ENCODE measurements around the gene TMEM181. TPM values are rescaled to one million over a fixed set of nuclear protein-coding genes. Genes with fewer than 3 reads are reported as not detected.

The TMEM181 gene
- total and polyA plus RNA-seq, 2 experiments from 2014 or later = 11.9 to 25.2 TPM

DNA sequence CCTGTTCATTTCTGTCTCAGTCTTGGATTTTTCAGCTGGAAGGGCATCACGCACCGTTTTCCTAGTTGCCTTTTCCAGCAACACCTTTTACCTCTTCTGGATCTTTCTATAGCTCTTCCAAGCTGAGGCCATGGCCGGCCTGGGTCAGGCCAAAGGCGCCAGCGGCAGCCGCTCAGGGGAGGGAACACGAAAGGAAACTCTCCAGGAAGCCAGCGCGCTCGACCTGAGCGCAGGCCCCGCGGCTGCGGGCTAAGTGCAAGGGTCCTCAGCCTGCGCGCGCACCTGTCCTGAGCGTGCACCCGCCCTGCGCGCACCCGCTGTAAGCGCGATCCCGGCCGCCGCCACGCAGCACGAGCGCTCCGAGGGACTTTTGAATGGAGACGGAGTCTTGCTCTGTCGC, 43.8 kb upstream of the TMEM181 start (continued):
- no peak for TF ChIP-seq ZNF114 (CRISPR knock-in tag; IDR thresholded peaks at IDR 0.05)
- TF ChIP-seq, protein P1, sequence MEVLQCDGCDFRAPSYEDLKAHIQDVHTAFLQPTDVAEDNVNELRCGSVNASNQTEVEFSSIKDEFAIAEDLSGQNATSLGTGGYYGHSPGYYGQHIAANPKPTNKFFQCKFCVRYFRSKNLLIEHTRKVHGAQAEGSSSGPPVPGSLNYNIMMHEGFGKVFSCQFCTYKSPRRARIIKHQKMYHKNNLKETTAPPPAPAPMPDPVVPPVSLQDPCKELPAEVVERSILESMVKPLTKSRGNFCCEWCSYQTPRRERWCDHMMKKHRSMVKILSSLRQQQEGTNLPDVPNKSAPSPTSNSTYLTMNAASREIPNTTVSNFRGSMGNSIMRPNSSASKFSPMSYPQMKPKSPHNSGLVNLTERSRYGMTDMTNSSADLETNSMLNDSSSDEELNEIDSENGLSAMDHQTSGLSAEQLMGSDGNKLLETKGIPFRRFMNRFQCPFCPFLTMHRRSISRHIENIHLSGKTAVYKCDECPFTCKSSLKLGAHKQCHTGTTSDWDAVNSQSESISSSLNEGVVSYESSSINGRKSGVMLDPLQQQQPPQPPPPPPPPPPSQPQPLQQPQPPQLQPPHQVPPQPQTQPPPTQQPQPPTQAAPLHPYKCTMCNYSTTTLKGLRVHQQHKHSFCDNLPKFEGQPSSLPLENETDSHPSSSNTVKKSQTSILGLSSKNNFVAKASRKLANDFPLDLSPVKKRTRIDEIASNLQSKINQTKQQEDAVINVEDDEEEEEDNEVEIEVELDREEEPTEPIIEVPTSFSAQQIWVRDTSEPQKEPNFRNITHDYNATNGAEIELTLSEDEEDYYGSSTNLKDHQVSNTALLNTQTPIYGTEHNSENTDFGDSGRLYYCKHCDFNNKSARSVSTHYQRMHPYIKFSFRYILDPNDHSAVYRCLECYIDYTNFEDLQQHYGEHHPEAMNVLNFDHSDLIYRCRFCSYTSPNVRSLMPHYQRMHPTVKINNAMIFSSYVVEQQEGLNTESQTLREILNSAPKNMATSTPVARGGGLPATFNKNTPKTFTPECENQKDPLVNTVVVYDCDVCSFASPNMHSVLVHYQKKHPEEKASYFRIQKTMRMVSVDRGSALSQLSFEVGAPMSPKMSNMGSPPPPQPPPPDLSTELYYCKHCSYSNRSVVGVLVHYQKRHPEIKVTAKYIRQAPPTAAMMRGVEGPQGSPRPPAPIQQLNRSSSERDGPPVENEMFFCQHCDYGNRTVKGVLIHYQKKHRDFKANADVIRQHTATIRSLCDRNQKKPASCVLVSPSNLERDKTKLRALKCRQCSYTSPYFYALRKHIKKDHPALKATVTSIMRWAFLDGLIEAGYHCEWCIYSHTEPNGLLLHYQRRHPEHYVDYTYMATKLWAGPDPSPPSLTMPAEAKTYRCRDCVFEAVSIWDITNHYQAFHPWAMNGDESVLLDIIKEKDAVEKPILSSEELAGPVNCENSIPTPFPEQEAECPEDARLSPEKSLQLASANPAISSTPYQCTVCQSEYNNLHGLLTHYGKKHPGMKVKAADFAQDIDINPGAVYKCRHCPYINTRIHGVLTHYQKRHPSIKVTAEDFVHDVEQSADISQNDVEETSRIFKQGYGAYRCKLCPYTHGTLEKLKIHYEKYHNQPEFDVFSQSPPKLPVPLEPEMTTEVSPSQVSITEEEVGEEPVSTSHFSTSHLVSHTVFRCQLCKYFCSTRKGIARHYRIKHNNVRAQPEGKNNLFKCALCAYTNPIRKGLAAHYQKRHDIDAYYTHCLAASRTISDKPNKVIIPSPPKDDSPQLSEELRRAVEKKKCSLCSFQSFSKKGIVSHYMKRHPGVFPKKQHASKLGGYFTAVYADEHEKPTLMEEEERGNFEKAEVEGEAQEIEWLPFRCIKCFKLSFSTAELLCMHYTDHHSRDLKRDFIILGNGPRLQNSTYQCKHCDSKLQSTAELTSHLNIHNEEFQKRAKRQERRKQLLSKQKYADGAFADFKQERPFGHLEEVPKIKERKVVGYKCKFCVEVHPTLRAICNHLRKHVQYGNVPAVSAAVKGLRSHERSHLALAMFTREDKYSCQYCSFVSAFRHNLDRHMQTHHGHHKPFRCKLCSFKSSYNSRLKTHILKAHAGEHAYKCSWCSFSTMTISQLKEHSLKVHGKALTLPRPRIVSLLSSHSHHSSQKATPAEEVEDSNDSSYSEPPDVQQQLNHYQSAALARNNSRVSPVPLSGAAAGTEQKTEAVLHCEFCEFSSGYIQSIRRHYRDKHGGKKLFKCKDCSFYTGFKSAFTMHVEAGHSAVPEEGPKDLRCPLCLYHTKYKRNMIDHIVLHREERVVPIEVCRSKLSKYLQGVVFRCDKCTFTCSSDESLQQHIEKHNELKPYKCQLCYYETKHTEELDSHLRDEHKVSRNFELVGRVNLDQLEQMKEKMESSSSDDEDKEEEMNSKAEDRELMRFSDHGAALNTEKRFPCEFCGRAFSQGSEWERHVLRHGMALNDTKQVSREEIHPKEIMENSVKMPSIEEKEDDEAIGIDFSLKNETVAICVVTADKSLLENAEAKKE (CRISPR knock-in tag; IDR thresholded peaks at IDR 0.05) = no peak
- TF ChIP-seq STAT1 (IDR thresholded peaks at IDR 0.05; ENCODE audit: unreplicated experiment) = no peak
- no peak for TF ChIP-seq POLR2AphosphoS5 (IDR thresholded peaks at IDR 0.05; ENCODE audit: low read depth)
- no peak for TF ChIP-seq EZH2 (IDR thresholded peaks at IDR 0.05; ENCODE audit: low read depth, unreplicated experiment)
- no peak for TF ChIP-seq NANOG (IDR thresholded peaks at IDR 0.05; ENCODE audit: borderline replicate concordance)

DNA sequence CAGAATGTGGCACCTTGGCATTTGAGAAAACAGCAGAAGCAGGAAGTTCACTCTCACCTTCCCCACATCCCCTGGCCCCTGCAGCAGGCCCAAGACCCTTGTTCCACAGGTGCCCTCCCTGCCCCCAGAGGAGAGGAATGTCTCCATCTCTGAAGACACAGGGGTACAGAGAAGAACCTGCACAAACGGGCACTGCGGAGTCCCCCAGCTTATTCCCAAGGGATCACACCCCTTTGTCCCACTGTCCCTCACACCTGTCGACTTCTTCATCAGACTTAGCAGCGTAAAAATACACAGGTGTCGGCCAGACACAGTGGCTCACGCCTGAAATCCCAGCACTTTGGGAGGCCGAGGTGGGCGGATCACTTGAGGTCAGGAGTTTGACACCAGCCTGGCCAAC, 42.9 kb upstream of the TMEM181 start:
- H3K79me2 ChIP-seq (replicated peaks; ENCODE audit: insufficient read depth) = no peaks in the 10 kb centered on the region
- H3K27me3 ChIP-seq (ENCODE audit: insufficient read depth) = peaks cover 19% of the 10 kb centered on the region
- no peak overlapping the region for H3K4me3 ChIP-seq
- Mint-ChIP-seq H3K4me1 (peaks cover 23% of the 10 kb centered on the region), H3K4me3 (no peak overlapping the region), H3K27ac (no peak overlapping the region), H3K9me3 (no peaks in the 10 kb centered on the region), H3K36me3 (ENCODE audit: low read depth) (no peaks in the 10 kb centered on the region), H3K27me3 (ENCODE audit: insufficient read depth, low read depth, poor library complexity) (peaks cover 32% of the 10 kb centered on the region)
- H4K20me1 ChIP-seq (replicated peaks; ENCODE audit: insufficient read depth) = no peaks in the 10 kb centered on the region
- H3K36me3 ChIP-seq (ENCODE audit: insufficient read depth) = no peaks in the 10 kb centered on the region
- no peak for DNase-seq (ENCODE audit: low spot score)
- H3K4me1 ChIP-seq (ENCODE audit: insufficient read depth) = peaks cover 6% of the 10 kb centered on the region; the same call in 1 of the 2 replicates
- no peak for ATAC-seq
- H3K9me2 ChIP-seq (ENCODE audit: insufficient read depth) = no peaks in the 10 kb centered on the region
- no peak overlapping the region for H3K27ac ChIP-seq (ENCODE audit: low read depth)
- no peak overlapping the region for H2AFZ ChIP-seq
- H3K4me2 ChIP-seq = no peak overlapping the region
- H3F3A ChIP-seq (replicated peaks; ENCODE audit: low read depth) = 0 out of 2 replicates have a peak, but pooled peaks cover 7% of the 10 kb centered on the region
- no peak for TF ChIP-seq ZNF331 (CRISPR knock-in tag; IDR thresholded peaks at IDR 0.05; ENCODE audit: low read depth)
- TF ChIP-seq, protein P2, sequence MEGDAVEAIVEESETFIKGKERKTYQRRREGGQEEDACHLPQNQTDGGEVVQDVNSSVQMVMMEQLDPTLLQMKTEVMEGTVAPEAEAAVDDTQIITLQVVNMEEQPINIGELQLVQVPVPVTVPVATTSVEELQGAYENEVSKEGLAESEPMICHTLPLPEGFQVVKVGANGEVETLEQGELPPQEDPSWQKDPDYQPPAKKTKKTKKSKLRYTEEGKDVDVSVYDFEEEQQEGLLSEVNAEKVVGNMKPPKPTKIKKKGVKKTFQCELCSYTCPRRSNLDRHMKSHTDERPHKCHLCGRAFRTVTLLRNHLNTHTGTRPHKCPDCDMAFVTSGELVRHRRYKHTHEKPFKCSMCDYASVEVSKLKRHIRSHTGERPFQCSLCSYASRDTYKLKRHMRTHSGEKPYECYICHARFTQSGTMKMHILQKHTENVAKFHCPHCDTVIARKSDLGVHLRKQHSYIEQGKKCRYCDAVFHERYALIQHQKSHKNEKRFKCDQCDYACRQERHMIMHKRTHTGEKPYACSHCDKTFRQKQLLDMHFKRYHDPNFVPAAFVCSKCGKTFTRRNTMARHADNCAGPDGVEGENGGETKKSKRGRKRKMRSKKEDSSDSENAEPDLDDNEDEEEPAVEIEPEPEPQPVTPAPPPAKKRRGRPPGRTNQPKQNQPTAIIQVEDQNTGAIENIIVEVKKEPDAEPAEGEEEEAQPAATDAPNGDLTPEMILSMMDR (conservative IDR thresholded peaks at IDR 0.05; ENCODE audit: low read depth in 2 of 2) = no peak
- TF ChIP-seq, protein P3, sequence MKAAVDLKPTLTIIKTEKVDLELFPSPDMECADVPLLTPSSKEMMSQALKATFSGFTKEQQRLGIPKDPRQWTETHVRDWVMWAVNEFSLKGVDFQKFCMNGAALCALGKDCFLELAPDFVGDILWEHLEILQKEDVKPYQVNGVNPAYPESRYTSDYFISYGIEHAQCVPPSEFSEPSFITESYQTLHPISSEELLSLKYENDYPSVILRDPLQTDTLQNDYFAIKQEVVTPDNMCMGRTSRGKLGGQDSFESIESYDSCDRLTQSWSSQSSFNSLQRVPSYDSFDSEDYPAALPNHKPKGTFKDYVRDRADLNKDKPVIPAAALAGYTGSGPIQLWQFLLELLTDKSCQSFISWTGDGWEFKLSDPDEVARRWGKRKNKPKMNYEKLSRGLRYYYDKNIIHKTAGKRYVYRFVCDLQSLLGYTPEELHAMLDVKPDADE (IDR thresholded peaks at IDR 0.05) = no peak
- no peak for TF ChIP-seq ZNF114 (CRISPR knock-in tag; IDR thresholded peaks at IDR 0.05)
- TF ChIP-seq CREB1 (CRISPR knock-in tag; IDR thresholded peaks at IDR 0.05; ENCODE audit: low read depth) = no peak
- TF ChIP-seq EZH2 (IDR thresholded peaks at IDR 0.05; ENCODE audit: low read depth, unreplicated experiment) = no peak
- TF ChIP-seq NANOG (IDR thresholded peaks at IDR 0.05; ENCODE audit: borderline replicate concordance) = no peak

Data from GM23338 (cell line).